ENCODE results near the gene PIKFYVE. TPM values are rescaled to one million over a fixed set of nuclear protein-coding genes. Genes with fewer than 3 reads are reported as not detected.

PIKFYVE gene
- total and polyA plus RNA-seq, 2 donors (not counting 1 experiment from before 2014, with no cell fraction given): 23.8 to 40.1 TPM

DNA sequence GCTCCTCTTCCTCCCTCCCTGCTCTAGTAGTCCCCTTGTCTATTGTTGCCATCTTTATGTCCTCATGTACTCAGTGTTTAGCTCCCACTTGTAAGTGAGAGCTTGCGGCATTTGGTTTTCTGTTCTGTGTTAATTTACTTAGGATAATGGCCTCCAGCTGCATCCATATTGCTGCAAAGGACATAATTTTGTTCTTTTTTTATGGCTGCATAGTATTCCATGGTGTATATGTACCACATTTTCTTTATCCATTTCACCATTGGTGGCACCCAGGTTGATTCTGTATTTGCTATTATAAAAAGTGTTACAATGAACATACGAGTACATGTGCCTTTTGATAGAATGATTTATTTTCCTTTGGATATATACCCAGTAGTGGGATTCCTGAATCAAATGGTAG is 12.5 kb downstream of the PIKFYVE start:
- Histone ChIP-seq H3K27me3 (ENCODE audit: control insufficient read depth, insufficient read depth, low read length) (no peaks in the 10 kb centered on the region), H3K9ac (ENCODE audit: insufficient read depth, low read length) (no peak overlapping the region), H3K4me2 (ENCODE audit: extremely low read depth, insufficient read depth, low read length) (no peak overlapping the region), H2AFZ (ENCODE audit: low read length) (no peak overlapping the region), H3K36me3 (ENCODE audit: control insufficient read depth, insufficient read depth, low read length) (peaks cover 3% of the 10 kb centered on the region), H4K20me1 (ENCODE audit: control insufficient read depth, extremely low read depth, insufficient read depth, low read length) (no peaks in the 10 kb centered on the region), H3K4me1 (ENCODE audit: control insufficient read depth, extremely low read depth, insufficient read depth, low read length) (peaks cover 4% of the 10 kb centered on the region), H3K79me2 (ENCODE audit: control insufficient read depth, insufficient read depth, low read length) (peaks cover 2% of the 10 kb centered on the region), H3K9me3 (ENCODE audit: control insufficient read depth, insufficient read depth, low read depth, low read length) (no peaks in the 10 kb centered on the region), H3K27ac (ENCODE audit: insufficient read depth, low read length) (no peak overlapping the region), H3K4me3 (replicated peaks in 1 of 4; ENCODE audit: control extremely low read depth in 1 of 4, insufficient read depth in 1 of 4, low read depth in 3 of 4, low read length in 4 of 4) (no peak overlapping the region)
- no peak for TF ChIP-seq EZH2 (IDR thresholded peaks at IDR 0.05; ENCODE audit: low read length, missing control alignments)
- TF ChIP-seq, protein P1, sequence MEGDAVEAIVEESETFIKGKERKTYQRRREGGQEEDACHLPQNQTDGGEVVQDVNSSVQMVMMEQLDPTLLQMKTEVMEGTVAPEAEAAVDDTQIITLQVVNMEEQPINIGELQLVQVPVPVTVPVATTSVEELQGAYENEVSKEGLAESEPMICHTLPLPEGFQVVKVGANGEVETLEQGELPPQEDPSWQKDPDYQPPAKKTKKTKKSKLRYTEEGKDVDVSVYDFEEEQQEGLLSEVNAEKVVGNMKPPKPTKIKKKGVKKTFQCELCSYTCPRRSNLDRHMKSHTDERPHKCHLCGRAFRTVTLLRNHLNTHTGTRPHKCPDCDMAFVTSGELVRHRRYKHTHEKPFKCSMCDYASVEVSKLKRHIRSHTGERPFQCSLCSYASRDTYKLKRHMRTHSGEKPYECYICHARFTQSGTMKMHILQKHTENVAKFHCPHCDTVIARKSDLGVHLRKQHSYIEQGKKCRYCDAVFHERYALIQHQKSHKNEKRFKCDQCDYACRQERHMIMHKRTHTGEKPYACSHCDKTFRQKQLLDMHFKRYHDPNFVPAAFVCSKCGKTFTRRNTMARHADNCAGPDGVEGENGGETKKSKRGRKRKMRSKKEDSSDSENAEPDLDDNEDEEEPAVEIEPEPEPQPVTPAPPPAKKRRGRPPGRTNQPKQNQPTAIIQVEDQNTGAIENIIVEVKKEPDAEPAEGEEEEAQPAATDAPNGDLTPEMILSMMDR (conservative IDR thresholded peaks at IDR 0.05 in 1 of 2, IDR thresholded peaks at IDR 0.05 in 1 of 2; ENCODE audit: low read depth in 1 of 2, low read length in 2 of 2): no peak
- DNase-seq (ENCODE audit: low read depth in 2 of 2): no peak

DNA sequence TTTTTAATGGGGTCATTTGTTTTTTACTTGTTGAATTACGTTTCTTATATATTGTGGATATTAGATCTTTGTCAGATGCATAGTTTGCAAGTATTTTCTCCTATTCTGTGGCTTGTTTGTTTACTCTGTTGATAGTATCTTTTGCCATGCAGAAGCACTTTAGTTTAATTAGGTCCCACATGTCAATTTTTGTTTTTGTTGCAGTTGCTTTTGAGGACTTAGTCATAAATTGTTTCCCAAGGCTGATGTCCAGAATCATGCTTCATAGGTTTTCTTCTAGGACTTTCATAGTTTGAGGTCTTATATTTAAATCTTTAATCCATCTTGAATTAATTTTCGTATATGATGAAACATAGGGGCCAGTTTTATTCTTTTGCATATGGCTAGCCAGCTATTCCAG is 13.2 kb downstream of the PIKFYVE start:
- H3K4me1 ChIP-seq (ENCODE audit: control insufficient read depth, extremely low read depth, insufficient read depth, low read length): peaks cover 4% of the 10 kb centered on the region
- H3K36me3 ChIP-seq (ENCODE audit: control insufficient read depth, insufficient read depth, low read length): peaks cover 3% of the 10 kb centered on the region
- DNase-seq (ENCODE audit: low read depth in 2 of 2): no peak
- H3K4me3 ChIP-seq (replicated peaks in 1 of 4; ENCODE audit: control extremely low read depth in 1 of 4, insufficient read depth in 1 of 4, low read depth in 3 of 4, low read length in 4 of 4): no peak overlapping the region
- no peak overlapping the region for H3K9ac ChIP-seq (ENCODE audit: insufficient read depth, low read length)
- H4K20me1 ChIP-seq (ENCODE audit: control insufficient read depth, extremely low read depth, insufficient read depth, low read length): no peaks in the 10 kb centered on the region
- no peak overlapping the region for H3K27ac ChIP-seq (ENCODE audit: insufficient read depth, low read length)
- H3K27me3 ChIP-seq (ENCODE audit: control insufficient read depth, insufficient read depth, low read length): no peaks in the 10 kb centered on the region
- TF ChIP-seq EZH2 (IDR thresholded peaks at IDR 0.05; ENCODE audit: low read length, missing control alignments): no peak
- TF ChIP-seq, protein P1 (conservative IDR thresholded peaks at IDR 0.05 in 1 of 2, IDR thresholded peaks at IDR 0.05 in 1 of 2; ENCODE audit: low read depth in 1 of 2, low read length in 2 of 2): no peak
- no peak overlapping the region for H3K4me2 ChIP-seq (ENCODE audit: extremely low read depth, insufficient read depth, low read length)
- H3K9me3 ChIP-seq (ENCODE audit: control insufficient read depth, insufficient read depth, low read depth, low read length): no peaks in the 10 kb centered on the region
- H3K79me2 ChIP-seq (ENCODE audit: control insufficient read depth, insufficient read depth, low read length): peaks cover 2% of the 10 kb centered on the region
- H2AFZ ChIP-seq (ENCODE audit: low read length): no peak overlapping the region

DNA sequence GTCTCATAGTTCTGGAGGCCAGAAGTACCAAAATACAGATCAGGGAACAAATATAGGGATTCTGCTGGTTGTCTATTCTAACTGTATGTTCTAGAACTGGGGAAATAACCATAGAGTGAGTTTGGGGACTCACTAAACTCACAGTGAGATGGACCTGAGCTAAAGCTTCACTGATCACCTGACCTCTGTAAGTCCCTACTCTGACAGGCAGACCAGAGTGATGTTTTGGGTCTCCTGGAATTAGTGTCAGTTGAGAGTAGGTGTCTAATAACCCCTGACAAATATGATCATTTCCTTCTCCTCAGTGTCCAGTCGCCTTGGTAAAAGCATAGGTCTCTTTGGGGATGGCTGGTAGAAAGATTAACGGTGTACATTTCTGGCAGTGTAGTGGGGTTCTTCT is 14.2 kb downstream of the PIKFYVE start:
- H4K20me1 ChIP-seq (ENCODE audit: control insufficient read depth, extremely low read depth, insufficient read depth, low read length): no peaks in the 10 kb centered on the region
- H3K79me2 ChIP-seq (ENCODE audit: control insufficient read depth, insufficient read depth, low read length): peaks cover 2% of the 10 kb centered on the region
- no peaks in the 10 kb centered on the region for H3K9me3 ChIP-seq (ENCODE audit: control insufficient read depth, insufficient read depth, low read depth, low read length)
- no peak overlapping the region for H3K9ac ChIP-seq (ENCODE audit: insufficient read depth, low read length)
- TF ChIP-seq EZH2 (IDR thresholded peaks at IDR 0.05; ENCODE audit: low read length, missing control alignments): no peak
- TF ChIP-seq, protein P1 (conservative IDR thresholded peaks at IDR 0.05 in 1 of 2, IDR thresholded peaks at IDR 0.05 in 1 of 2; ENCODE audit: low read depth in 1 of 2, low read length in 2 of 2): no peak
- no peak overlapping the region for H3K4me3 ChIP-seq (replicated peaks in 1 of 4; ENCODE audit: control extremely low read depth in 1 of 4, insufficient read depth in 1 of 4, low read depth in 3 of 4, low read length in 4 of 4)
- peaks cover 2% of the 10 kb centered on the region for H3K36me3 ChIP-seq (ENCODE audit: control insufficient read depth, insufficient read depth, low read length)
- DNase-seq (ENCODE audit: low read depth in 2 of 2): no peak
- no peak overlapping the region for H2AFZ ChIP-seq (ENCODE audit: low read length)
- H3K27me3 ChIP-seq (ENCODE audit: control insufficient read depth, insufficient read depth, low read length): no peaks in the 10 kb centered on the region
- no peak overlapping the region for H3K27ac ChIP-seq (ENCODE audit: insufficient read depth, low read length)
- no peak overlapping the region for H3K4me2 ChIP-seq (ENCODE audit: extremely low read depth, insufficient read depth, low read length)
- H3K4me1 ChIP-seq (ENCODE audit: control insufficient read depth, extremely low read depth, insufficient read depth, low read length): peaks cover 4% of the 10 kb centered on the region

Measured in fibroblast of lung (primary cell).